Ramos (cell line): ENCODE results near the gene ALX1.
"Not testable (repeated sequence)": the region's sequence is repeated elsewhere in the genome, so short reads cannot be mapped to it uniquely, and the experiment has no call there.

Experiments used
- in situ Hi-C: fragments of 300-500 bp; cut with MboI; formaldehyde crosslinking; loops from one replicate; pipeline ENCODE4 v1.14.3; 2022; ENCODE audit warnings: low sequenced_read_pairs; ENCODE audit not compliant: unreplicated experiment

Gene ALX1

DNA sequence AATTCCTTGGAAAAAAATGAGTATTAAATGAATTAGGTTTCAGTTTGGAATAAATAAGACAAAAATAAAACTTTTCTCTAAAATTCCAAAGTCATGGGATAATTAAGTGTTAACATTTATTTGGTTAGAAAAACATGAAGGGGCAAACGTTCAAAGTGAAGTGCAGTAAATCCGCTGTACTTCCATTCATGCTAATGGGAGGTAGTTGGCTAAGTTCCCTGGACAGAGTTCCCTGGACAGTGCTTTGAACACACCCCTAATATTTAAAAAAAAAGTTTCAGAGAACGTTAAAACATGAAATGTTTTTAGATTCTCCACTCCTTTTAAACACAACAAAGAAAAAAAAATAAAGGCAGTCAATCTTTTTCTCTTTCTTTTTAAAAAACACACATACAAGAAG is 16.3 kb downstream of the ALX1 start:
- in situ Hi-C loops: no loop called here

DNA sequence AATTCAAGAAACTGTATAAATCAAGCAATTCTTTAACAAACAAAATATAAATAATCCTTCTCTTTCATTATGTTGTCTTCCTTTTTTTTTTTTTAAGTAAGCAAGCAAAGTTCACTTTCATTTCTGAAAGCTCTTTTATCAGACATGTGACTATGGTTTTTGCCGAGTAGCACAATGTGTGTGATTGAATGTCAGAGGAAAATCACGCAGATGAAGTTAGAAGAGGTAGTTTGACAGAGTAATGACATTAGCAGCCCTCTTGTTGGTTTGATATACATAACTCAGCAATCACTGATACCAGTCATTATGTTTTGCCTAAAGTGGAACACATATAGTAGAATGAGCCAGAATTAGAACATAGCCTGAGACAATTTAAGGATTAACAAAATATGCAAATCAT is 19.0 kb downstream of the ALX1 start:
- in situ Hi-C loops: no loop called here

GRCh38 chr12:85301051-85301450 is 21.0 kb downstream of the ALX1 start:
- in situ Hi-C loops: no loop called here

DNA sequence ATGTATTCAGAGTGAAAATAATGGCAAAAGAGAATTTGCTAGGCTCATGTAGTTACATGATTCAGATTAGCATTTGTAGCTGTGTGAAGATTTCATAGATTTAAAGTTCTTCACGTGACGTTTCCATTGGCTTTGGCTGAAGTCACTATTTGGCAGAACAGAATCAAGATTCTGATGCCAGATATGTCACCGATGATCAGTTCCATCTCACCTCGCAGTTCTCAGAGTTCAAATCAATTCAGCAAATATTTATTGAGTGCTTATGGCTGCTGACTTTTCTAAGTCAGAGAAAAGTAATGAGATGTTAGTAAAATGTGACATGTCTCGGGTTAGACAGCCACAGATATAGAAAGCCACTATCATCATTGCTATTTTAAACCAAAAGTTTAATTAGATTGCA is 28.4 kb downstream of the ALX1 start:
- in situ Hi-C loops: no loop called here

DNA sequence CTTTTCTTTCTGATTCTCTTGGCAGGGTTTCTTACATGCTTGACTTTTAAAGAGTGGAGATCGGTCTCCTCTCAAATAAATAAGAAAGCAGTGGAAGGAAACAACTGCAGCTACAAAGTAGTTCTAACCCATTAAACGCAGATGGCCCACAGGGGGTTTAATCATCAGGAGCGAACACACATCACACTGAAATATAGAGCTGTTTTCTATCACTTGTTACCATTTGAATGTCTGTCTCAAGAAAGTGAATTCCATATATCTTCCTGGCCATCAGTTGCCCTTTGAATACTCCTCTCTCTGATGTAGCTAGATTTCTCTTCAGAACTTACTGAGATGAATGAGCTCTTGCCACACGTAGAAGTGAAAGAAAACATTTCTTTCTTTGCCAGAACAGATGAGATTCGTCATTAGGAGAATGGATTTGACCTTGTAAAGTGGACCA is 29.1 kb downstream of the ALX1 start:
- in situ Hi-C loops: no loop called here

DNA sequence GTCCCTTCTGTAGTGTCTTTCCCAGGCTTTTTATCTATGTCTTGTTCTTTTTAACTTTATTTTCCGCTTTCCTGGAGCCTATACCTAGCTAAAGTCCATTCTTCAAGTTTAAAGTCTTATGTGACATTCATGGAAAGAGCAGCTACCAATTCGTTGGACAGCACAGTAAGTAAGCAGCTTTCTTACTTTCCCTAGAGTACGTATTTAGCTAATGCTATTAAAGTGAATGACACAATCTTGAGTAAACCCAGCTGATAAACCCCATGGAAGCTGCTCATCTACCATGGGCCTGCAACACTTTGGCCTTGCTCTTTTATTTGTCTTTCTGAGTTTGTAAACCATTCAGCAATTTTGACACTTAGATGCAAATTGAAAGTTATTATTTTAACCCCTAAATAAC is 30.0 kb downstream of the ALX1 start:
- in situ Hi-C loops: no loop called here

DNA sequence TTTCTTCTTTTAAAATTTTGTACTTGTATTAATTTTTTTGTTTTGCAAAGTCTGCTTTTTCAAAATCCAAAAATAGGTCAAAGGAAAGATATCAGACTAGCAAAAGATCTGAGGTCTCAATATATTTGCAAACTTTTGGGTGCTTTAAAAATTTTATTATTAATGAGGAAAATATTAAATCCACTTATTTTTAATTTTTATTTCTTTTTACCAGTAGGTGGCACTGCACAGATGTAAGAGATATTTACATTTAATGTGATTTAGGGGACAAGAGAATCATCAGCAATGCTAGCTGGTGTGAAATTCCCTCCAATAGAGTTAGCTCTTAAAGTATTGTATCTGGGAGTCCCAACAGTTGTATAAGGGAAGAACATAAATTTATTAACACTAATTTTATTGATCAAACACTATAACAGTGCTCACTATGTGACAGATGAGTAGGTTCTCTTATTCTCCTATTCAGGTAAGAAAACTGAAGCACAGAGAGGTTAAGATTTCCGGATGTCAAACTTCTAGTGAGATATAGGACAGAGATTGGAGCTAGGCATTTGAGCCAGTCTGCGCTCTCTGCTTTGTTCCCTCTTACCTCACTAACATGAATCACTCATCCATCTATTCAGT is 30.5 kb downstream of the ALX1 start:
- in situ Hi-C loops: no loop called here

DNA sequence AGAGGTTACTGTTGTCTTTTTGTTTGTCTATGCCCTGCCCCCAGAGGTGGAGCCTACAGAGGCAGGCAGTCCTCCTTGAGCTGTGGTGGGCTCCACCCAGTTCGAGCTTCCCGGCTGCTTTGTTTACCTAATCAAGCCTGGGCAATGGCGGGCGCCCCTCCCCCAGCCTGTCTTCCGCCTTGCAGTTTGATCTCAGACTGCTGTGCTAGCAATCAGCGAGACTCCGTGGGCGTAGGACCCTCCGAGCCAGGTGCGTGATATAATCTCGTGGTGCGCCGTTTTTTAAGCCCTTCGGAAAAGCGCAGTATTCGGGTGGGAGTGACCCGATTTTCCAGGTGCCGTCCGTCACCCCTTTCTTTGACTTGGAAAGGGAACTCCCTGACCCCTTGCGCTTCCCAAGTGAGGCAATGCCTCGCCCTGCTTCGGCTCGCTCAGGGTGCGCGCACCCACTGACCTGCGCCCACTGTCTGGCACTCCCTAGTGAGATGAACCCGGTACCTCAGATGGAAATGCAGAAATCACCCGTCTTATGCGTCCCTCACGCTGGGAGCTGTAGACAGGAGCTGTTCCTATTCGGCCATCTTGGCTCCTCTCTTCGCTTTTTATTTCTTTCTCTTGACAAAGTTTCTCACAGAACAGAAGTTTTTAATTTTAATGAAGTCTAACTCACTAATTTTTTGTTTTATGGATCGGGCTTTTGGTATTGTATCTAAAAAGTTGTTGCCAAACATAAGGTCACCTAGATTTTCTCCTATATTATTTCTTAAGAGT is 38.0 kb downstream of the ALX1 start:
- in situ Hi-C loops: not testable (repeated sequence)

DNA sequence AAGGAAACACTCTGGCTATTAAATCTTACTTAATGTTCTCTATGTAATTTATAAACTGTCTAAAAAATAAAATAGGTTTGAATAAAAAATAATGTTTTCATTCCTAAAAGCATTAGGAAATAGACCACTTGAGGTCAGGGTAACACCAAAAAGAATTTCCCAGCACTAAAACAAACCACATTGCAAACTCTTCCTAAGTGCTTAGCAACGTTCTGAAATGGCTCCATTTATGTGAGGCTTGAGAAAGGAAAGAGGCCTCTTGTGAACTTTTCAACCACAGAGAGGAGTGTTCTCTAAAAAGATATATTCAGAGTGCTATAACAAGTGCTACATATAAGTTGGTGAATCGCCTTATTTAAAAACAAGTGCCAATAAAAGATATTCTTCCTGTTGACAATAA is 42.7 kb downstream of the ALX1 start:
- in situ Hi-C loops: no loop called here

GRCh38 chr12:85325442-85325841 is 45.4 kb downstream of the ALX1 start:
- in situ Hi-C loops: no loop called here

DNA sequence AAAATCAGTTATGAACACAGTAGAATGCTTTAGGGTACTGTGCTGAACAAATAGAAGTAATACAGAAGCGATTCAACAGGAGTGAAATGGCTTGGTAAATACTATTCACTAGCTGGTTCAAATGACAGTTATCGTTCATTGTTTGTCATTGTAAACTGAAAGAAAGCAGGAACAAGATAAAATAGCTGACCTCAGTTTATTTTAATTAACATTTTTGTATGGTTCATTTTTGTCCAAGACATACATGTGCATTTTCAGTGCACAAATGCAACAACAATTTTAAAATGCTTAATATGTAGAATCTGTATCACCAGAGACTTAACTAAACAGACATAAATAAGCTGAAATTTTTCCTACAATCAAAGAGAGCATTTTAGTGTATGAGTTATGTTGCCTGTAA is 49.9 kb downstream of the ALX1 start:
- in situ Hi-C loops: no loop called here

DNA sequence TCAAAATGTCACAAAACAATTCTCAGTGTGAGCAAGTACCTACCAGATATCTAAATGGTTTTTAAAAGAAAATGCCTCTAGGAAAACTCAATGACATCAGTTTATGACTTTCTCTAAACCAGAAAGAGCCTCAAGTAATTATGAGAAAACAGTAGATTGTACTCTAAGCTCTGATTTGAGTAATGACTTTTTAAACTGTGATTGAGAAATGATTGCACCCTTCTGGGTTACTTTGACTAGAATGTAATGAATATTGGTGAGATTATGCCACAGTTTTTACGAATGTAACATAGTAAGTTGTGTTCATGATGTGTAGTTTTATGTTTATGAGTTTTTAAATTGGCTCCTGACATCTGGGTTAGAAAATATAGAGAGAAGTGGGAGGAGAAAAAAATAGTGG is 68.8 kb downstream of the ALX1 start:
- in situ Hi-C loops: no loop called here

DNA sequence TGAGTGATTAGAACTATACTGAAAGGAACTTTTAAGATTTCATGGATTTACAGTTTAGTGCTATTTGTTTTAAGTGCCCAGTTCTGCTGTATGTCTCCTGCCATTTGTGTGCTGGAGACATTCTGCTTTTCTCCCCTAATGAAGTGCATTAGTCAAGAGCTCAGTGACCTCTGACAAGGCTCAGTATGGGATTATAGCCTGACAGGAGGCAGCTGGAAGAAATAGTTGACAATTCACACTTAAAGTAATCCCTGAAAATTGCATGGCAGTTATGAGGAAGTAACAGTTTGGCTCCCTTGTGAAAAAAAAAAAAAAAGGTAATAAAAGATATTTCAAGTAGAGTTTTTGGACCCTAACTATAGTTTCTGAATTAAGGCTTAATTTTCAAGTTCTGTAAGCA is 70.3 kb downstream of the ALX1 start:
- in situ Hi-C loops: no loop called here
